HG03442 (cell line): ENCODE data around the gene PSENEN.
A peak's percentile ranks its signal among the peaks of the same experiment; 100 is the strongest.
"Not testable (repeated sequence)": the region's sequence is repeated elsewhere in the genome, so short reads cannot be mapped to it uniquely, and the experiment has no call there.

Experiments used
- ATAC-seq: cut with Tn5 transposase; IDR thresholded peaks from one replicate; pipeline ENCODE4 v1.9.1; 2021; ENCODE audit warnings: mild to moderate bottlenecking, moderate library complexity; ENCODE audit not compliant: unreplicated experiment

The PSENEN gene

DNA sequence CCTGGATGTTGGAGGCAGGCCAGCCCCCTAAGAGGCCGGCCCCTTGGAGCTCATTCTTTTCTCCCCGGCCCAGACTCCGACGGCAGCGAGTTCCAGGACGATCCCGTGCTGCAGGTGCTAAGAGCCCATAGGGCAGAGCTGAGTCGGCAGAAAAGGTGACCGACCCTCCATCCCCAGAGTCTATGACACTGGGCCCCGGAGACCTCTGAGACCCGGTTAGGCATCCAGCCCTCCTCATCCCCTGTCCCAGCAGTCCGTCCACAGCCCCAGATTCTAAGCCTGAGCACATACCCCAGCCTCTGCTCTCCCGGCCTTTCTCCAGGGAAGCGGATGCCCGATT lies 22.6 kb downstream of the PSENEN start:
- no peak for ATAC-seq

DNA sequence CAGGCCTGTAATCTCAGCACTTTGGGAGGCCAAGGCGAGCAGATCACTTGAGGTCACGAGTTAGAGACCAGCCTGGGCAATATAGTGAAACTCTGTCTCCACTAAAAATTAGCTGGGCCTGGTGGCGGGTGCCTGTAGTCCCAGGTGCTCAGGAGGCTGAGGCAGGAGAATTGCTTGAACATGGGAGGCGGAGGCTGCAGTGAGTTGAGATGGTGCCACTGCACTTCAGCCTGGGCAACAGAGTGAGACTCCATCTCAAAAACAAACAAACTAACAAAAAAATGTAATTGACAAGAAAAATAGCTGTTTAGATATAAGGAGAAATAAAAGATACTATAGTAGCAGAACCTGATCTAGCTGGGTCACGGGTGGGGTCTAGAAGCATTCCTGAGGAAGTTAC lies 26.9 kb downstream of the PSENEN start:
- not testable (repeated sequence) for ATAC-seq

GRCh38 chr19:35773020-35773806 lies 27.8 kb downstream of the PSENEN start:
- ATAC-seq: no peak

- no peak for ATAC-seq
These were observed 29.0 kb downstream of the PSENEN start for GRCh38 chr19:35774274-35775045.

GRCh38 chr19:35775046-35775297 lies 29.5 kb downstream of the PSENEN start:
- ATAC-seq: no peak

DNA sequence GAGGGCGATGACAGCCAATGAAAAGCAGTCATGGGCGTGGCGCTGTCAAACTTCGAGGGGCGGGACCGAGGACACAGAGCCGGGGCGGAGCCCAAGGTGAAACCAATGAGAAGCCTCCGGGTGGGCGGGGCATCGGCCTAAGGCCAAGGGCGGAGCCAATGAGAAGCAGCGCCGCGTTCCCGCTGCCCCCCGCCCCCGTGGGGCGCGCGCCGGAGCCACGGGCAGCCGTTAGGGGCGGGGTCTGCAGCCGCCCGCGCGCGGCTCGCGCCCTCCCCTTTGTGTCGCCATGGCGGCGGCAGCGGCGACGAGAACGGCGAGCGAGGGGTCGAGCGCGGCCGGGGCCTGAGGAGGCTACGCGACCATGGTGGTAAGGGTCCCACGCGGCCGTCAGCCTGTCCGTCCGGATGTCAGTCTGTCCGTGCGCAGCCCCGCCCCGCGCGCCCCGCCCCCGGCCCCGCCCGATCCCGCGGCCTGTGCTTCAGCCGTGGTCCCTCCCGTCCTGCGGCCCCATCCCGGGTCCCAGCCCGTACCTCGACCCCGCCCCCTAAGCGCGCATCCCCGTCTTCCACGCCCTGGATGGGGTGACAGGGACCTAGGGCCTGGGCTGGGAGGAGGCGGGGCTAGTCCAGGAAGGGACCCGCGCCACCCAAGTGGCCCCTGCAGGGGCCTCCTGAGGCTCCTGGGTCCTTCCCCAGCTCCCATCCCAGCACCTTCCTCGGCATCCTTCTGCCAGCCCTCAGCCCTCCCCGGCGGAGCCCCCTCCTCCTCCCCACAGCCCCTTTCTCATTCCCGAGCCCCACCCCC lies 30.0 kb downstream of the PSENEN start, which contains the start of gene ARHGAP33:
Gene ARHGAP33 (plus strand): TSS at position 267 of the 804 bp plus-strand sequence. CDS start 95 bp downstream, at position 362.
- peak; percentile 89 for ATAC-seq

DNA sequence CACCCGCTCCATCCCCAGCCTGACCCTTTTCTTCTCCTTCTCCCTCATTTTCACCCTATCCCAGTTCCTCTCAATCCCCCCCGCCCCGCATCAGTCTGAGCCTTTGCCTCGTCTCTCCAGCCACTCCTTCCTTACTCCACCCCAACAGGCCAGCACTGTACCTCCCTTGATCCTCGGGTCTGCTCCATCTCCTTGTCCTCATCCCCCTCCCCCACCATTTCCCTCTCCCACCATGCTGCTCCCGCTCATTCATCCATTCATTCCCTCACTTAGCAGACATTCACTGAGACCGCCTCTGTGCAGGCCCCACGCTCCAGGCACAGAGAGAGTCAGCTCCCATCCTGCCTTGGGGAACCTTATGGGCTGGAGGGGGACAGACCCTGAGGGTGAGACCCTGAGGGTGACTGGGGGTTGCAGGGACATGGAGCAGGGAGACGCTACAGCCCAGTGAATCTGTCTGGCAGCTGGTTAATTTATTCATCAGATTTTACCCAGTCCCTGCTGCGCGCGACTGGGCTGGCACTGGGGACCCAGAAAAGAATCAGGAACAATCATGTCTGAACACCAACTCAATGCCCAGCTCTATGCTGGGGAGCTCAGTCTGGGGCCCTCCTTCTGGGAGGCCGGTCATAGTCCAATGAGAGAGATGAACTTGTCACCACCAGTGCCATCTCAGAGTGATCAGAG lies 30.8 kb downstream of the PSENEN start:
- no peak for ATAC-seq

DNA sequence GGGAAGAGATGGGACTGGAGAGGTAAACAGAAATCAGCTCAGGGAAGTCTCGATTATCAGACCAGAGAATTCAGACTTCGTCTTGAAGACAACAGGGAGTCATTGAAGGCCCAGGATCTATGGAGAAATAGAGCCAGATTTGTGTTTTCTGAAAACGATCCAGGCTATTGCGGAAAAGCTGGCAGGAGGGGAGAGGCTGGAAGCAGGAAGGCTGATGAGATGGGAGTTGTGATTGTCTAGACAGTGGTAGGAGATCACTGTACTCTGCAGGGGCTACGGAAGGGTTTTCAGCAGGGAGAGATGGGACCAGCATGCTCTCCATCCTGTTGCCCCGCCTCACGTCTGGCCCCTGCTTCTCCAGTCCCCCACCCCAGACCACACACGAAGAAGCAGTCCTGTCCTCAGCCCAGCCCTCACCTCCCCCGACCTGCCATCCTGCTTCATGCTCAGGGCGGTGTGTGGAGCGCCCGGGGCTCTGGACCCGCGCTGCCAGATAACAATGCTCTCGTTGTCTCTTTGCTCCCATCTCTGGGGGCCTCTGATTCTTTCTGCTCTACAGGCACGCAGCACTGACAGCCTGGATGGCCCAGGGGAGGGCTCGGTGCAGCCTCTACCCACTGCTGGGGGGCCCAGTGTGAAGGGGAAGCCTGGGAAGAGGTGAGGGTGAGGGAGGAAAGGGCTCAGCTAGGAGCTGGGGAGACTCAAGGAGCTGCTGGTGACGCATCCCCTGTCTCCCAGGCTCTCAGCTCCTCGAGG lies 31.8 kb downstream of the PSENEN start:
- ATAC-seq: no peak

- ATAC-seq: no peak
These were observed 32.5 kb downstream of the PSENEN start for GRCh38 chr19:35777961-35778360.

DNA sequence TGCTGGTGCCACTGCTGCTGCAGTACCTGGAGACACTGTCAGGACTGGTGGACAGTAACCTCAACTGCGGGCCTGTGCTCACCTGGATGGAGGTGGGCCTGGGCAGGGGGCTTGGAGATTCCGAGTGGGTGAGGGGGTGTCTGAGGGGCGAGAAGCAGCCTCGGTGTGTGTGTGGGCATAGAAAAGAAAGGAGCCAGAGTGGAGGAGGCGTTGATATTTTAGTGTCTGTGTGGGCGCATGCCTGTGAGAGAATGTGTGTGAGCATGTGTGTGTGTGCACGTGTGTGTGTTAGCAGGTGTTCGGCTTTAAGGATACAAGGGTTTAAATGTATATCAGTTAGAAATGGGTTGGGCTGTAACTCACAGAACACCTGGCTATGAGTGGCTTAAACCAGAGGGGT lies 33.6 kb downstream of the PSENEN start:
- ATAC-seq: no peak

- no peak for ATAC-seq
These were observed 34.6 kb downstream of the PSENEN start for GRCh38 chr19:35780058-35780457.

DNA sequence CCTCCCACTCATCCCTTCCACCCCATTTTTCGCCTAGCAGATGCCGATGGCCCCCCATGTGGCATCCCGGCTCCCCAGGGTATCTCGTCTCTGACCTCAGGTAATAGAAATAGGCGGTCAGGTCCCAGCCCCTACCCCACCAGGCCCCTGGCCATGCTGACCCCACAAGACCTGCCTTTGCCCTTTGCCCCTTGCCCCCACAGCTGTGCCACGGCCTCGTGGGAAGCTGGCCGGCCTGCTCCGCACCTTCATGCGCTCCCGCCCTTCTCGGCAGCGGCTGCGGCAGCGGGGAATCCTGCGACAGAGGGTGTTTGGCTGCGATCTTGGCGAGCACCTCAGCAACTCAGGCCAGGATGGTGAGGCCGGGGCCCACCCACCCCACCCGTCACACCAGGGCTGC lies 35.3 kb downstream of the PSENEN start:
- ATAC-seq: no peak

DNA sequence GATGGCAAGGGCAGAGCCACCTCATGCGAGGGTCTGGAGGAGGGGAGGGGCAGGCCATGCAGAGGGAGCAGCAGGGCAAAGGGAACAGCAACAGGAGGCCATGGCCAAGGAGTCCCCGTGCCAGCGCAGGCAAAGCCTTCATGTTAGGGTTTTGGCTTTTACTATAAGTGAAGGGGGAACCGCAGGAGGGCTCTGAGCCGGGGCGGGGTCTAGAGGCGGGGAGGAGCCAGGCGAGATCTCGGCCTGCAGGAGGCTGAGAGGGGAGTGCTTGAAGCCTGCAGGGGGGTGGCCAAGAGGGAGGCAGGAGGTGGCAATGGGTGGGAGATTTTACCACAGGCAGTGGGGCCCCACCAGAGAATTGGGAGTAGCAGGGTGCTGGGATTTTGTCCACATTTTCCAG lies 36.2 kb downstream of the PSENEN start:
- ATAC-seq: no peak

DNA sequence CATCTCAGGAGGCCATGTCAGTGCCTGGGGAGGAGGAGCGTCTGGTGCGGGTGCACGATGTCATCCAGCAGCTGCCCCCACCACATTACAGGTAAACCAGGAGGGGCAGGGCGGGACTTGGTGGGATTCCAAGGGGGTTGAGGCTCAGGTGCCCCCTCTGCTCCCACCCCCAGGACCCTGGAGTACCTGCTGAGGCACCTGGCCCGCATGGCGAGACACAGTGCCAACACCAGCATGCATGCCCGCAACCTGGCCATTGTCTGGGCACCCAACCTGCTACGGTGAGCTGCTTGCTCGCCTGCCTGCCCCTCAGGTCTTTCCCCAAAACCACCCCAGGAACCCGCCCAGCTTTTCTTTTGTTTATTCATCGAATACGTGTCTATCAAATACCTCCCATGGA lies 37.1 kb downstream of the PSENEN start:
- no peak for ATAC-seq

DNA sequence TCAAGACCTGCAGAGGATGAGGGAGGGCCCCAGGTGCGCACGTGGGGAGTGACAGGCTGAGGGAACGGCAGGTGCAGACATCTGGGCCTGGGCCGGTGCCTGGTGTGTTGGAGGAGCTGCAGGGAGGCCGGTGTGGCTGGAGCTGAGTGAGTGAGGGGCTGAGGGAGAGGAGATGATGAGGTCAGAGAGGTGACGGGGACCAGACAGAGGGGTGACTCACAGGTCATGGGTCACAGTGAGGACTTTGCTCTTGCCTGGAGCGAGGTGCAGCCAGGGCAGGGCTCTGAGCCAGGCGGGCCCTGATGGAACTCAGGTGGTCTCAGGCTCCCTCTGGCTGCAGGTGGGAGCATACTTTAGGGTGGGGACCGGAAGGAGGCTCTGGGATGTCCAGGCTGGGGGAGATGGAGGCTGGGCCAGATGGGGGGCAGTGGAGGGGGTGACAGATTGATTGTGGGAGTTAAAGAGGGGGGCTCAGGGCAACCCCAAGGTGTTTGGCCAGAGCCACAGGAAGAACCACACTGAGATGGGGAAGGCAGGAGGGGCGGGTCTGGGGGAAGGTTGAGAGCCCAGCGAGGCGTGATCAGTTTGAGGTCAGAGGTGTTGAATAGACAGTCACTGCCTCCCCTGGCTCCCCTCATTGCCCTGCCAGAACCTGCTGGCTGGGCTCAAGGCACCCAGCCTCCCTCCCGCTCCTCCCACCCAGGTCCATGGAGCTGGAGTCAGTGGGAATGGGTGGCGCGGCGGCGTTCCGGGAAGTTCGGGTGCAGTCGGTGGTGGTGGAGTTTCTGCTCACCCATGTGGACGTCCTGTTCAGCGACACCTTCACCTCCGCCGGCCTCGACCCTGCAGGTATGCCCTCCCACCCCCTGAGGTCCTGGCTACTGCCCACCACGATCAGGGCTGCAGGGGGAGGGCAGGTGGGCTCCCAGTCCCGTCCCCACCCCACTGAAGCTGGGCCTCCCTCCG lies 38.3 kb downstream of the PSENEN start:
- ATAC-seq: no peak

DNA sequence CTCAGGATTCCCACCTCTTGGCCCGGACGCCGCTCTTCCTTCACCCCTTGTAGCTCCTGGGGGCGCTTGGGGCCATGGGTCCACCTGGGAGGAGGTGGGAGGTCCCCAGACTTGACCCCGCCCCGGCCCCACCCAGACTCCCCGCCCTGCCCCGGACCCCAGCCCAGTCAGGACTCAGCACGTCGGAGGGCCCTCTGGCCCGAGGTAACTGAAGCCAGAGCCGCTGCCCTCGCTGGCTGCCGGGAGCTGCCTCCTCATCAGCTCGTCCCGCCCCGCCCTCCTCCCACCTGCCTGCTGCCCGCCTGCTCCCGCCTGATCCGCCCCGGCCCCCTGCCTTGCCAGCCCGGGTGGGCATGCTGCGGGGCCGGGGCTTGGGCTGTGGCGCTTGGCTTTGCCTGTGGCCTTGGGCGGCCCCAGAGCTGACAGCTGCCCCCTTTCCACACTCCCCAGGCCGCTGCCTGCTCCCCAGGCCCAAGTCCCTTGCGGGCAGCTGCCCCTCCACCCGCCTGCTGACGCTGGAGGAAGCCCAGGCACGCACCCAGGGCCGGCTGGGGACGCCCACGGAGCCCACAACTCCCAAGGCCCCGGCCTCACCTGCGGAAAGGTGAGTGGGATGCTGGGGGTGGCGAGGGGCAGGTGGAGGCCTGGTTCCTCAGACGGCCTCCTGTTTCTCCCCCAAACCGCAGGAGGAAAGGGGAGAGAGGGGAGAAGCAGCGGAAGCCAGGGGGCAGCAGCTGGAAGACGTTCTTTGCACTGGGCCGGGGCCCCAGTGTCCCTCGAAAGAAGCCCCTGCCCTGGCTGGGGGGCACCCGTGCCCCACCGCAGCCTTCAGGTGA lies 39.3 kb downstream of the PSENEN start:
- ATAC-seq: no peak

GRCh38 chr19:35785339-35785627 lies 39.8 kb downstream of the PSENEN start:
- ATAC-seq: no peak

DNA sequence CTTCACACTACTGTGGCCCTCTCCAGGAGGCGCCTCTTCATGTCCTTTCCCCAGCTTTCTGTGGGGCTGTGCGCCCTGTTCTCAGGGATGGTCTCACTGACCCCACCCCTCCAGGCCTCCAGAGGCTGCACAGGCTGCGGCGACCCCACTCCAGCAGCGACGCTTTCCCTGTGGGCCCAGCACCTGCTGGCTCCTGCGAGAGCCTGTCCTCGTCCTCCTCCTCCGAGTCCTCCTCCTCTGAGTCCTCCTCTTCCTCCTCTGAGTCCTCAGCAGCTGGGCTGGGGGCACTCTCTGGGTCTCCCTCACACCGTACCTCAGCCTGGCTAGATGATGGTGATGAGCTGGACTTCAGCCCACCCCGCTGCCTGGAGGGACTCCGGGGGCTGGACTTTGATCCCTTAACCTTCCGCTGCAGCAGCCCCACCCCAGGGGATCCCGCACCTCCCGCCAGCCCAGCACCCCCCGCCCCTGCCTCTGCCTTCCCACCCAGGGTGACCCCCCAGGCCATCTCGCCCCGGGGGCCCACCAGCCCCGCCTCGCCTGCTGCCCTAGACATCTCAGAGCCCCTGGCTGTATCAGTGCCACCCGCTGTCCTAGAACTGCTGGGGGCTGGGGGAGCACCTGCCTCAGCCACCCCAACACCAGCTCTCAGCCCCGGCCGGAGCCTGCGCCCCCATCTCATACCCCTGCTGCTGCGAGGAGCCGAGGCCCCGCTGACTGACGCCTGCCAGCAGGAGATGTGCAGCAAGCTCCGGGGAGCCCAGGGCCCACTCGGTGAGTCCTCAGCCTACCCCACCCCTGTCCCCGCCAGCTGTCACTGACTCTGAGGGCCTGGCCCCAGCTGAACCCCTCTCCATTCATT lies 41.1 kb downstream of the PSENEN start:
- no peak for ATAC-seq
